ENCODE data around the gene SLC8A1. TPM values are rescaled to one million over a fixed set of nuclear protein-coding genes. Genes with fewer than 3 reads are reported as not detected.
A peak's percentile ranks its signal among the peaks of the same experiment; 100 is the strongest.

SLC8A1 gene
- total RNA-seq, 1 donor from 2014 or later, result 958 TPM

DNA sequence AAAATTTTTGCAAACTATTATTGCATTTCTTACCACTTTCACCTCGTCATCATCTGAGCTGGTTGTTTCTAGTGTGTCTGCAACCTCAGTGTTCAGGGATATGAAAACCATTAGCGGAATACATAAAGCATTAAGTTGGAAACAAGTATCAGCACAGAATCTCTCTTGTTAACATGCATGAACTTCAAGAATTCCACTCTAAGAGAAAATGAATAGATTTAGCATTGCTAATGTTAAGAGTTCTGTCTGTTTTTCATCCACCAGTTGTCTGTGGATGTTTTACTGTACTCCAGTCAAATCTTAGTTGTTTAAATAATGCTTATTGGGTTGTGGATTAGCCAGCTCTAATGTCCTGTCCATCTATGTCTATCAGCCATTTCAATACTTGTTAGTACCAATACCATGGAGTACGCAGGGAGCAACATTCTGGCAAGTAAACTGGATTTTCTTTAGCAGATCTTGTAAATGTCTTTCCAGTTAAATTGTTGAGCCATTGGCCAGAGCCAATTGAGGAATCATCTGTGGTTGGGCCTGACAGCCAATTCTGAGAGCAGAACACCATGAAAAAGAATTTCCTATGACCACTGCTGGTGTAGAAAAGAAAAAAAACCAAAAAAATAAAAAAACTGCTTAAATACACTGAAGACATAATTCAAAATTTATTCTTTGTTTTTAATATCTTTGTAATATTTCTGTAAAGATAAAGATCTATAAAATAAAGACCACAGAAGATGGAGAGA, 82.5 kb downstream of the SLC8A1 start:
- intact Hi-C loops (cut with DNase I), result loop anchor here (10.0 kb wide), 1 partner anchor 85 kb away; no protein-coding TSS in a partner anchor
- ATAC-seq (ENCODE audit: poor library complexity) (no peak), DNase-seq (no peak)

DNA sequence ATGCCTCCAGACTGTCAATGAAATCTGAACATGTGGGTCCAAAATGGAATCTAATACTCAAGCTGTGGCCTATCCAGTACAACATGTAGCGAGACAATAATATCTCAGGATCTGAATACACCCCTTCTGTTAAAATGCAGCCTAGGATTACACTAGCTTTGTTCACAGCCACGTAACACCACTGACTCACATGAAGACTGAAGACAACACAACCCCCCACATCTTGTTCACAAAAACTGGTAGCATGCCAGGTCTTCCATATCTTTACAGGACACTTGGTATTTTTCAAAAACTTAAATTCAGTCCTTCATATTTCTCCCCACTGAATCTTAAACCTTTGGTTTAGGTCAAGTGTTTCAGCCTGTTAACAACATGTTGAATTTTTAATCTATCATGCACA, 84.2 kb downstream of the SLC8A1 start:
- intact Hi-C loops (cut with DNase I), result loop anchor here (10.0 kb wide), 1 partner anchor 83 kb away; no protein-coding TSS in a partner anchor
- DNase-seq (no peak), ATAC-seq (ENCODE audit: poor library complexity) (no peak)

DNA sequence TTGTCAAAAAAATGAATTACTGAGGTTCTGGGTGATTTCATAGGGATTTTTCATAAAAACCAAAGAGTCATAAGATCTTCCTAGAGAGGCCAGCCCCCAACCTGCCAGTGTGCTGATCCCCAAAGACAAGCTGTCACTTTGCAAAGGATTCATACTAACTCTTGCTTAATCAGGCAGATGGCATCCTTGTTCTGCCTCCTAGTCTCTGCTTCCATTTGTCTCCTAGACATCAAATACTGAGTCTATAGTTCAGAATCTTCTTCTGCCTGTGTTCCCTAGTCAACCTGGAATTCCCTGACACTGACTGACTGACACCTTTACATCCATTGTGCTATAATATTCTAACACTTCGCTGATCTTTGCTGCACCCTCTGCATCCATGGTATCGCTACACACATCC, 84.9 kb downstream of the SLC8A1 start:
- intact Hi-C loops (cut with DNase I), result loop anchor here (10.0 kb wide), 1 partner anchor 82 kb away; no protein-coding TSS in a partner anchor
- DNase-seq, result no peak
- ATAC-seq (ENCODE audit: poor library complexity), result no peak

DNA sequence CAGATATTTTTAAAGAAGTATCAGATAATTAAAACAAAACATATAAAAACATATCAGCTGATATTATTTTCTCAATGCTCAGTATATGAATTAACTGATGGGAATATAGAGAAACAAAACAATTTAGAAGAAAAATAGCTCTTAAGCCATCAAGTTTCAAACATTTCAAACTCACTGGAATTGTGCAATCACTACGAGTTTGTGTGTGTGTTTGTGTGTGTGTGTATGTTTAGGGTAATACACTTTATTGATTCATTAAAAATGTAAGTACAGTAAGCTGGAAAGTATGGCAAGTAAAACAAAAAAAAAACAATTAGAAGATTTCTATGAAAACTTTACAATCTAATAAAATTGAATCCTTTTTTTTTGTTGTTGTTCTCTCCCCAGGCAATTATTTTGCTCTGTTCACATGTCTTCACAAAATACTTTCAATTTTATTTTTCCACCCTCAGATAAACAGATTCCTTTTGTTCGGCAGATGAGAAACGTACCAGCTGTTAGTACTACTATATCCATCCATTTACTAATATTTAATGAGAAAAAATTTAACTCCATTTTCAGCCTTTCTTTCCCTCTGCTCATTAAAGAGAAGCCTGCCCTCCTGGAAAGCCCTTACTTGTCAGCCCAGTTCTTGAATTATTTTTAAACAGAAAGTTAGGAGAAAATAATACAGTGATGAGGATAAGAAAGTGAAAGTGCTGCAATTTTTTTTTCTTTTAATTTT, 87.6 kb downstream of the SLC8A1 start:
- ATAC-seq (ENCODE audit: poor library complexity) (no peak), DNase-seq (no peak)
- intact Hi-C loops (cut with DNase I), result loop anchor here (10.0 kb wide), 1 partner anchor 80 kb away; no protein-coding TSS in a partner anchor

DNA sequence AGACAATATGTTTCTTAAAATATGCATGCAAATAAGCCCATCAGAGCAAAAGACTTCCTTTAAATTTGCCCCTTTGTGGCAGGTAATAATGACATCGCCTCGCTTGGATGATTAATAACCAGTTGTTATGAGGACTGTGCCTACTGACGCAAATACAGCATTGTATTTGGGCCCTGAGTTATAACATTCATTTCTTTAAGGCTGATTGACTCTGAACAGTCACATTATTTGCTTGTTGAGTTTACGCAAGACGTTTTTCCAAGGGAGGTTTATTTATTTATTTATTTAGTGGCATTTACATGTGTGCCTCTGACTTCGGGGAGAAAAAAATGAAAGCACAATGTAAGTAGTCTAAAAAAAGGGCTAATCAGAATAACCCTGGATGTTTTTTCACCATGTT, 88.3 kb downstream of the SLC8A1 start:
- intact Hi-C loops (cut with DNase I), result loop anchor here (10.0 kb wide), 1 partner anchor 79 kb away; no protein-coding TSS in a partner anchor
- DNase-seq (no peak), ATAC-seq (ENCODE audit: poor library complexity) (peak; percentile 16)

DNA sequence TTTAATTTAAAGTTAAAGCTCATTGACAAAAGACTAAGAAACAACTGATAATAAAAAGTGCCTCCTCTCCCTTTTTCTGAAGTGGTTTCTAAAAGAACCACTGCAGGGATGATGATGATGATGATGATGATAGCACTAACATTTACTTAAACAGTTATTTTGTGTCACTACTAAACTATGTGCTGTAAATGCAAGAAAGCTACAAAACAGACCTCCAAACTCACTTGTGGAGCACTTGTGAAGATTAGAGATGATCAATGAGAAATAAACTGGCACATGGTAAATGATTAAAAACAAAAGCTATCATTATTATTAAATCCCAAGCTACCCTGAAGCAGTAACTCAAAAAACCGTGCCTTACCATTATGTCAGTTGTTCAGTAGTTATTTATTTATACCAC, 88.7 kb downstream of the SLC8A1 start:
- intact Hi-C loops (cut with DNase I), result loop anchor here (10.0 kb wide), 1 partner anchor 78 kb away; no protein-coding TSS in a partner anchor
- no peak for DNase-seq
- no peak for ATAC-seq (ENCODE audit: poor library complexity)

DNA sequence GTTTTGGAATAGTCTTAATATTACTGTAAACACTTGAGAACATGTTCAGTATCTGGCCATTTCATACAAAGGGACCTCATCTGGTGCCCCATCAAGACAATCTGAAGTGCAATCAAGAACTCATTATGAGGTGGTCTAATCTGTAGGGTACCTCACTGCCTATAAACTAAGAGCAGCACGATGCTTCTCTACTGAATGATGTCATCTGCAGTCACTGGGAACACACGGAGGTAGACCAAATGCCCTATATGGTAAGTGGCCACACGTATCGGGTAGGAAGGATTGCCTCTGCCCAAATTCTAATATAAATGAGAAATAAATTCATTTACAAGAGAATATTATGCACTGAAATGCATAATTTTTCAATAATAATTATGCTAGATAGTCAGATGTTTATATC, 90.4 kb downstream of the SLC8A1 start:
- ATAC-seq (ENCODE audit: poor library complexity) (no peak), DNase-seq (no peak)
- intact Hi-C loops (cut with DNase I), result loop anchor here (10.0 kb wide), 1 partner anchor 77 kb away; no protein-coding TSS in a partner anchor

DNA sequence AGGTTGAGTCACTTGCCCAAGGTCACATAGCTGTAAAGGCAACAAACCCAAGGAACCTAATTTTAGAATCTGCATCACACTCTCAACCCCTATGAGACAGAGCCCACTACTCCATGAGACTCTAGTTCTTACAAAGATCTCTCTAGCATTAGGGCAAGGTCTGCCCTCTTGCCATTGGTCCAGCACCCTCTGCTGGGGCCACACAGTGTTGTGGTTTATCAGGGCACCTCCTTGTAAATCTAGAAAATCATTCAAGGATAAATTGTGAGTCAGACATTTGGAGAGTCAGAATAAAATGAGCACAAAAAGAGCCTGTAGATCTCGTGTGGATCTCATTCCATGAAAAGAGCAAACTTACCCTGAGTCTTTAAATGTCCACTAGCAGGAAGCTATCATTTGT, 91.2 kb downstream of the SLC8A1 start:
- peak; percentile 18 for ATAC-seq (ENCODE audit: poor library complexity)
- intact Hi-C loops (cut with DNase I), result loop anchor here (10.0 kb wide), 1 partner anchor 76 kb away; no protein-coding TSS in a partner anchor

DNA sequence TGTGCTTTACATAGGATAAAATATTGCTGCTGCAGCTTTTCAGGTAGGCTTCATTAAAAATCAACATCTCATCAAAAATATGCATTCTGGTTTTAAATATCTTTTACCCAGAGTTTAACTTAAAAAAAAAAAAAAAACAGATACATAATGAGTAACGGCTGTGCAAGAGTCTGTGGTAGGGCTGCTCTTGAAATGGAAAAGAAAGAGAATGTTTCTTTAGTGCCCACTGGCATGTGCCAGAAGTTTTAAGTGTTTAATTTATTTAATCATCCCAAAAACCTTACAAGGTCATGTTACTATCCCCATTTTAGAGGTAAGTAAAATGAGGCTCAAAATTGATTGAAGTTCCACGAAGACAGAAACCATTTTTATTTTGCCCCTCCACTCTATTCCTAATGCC, 92.1 kb downstream of the SLC8A1 start:
- intact Hi-C loops (cut with DNase I), result loop anchor here (10.0 kb wide), 1 partner anchor 75 kb away; no protein-coding TSS in a partner anchor

More for the DNA sequence above, 91.2 kb downstream of the SLC8A1 start:
- no peak for DNase-seq

DNA sequence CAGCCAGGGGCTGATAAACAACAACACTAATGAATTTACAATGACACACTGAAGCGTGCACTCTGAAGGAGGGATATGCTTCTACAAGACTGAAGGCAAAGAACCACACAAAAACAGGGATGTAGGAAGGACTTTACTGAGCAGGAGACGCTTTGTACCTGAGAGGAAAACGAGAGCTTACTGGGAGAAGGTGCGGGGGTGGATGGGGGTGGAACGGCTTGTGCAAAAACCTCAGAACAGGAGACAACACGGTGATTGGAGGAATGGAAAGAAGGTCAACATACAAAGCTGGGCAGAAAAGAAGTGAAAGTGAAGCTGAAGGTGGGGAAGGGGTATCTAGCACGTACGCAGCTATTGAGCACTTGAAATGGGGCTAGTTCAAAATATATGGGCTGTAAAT, 93.1 kb downstream of the SLC8A1 start:
- intact Hi-C loops (cut with DNase I), result no loop called here
- DNase-seq (no peak), ATAC-seq (ENCODE audit: poor library complexity) (no peak)

More for the DNA sequence above, 92.1 kb downstream of the SLC8A1 start:
- ATAC-seq (ENCODE audit: poor library complexity) (no peak), DNase-seq (no peak)

DNA sequence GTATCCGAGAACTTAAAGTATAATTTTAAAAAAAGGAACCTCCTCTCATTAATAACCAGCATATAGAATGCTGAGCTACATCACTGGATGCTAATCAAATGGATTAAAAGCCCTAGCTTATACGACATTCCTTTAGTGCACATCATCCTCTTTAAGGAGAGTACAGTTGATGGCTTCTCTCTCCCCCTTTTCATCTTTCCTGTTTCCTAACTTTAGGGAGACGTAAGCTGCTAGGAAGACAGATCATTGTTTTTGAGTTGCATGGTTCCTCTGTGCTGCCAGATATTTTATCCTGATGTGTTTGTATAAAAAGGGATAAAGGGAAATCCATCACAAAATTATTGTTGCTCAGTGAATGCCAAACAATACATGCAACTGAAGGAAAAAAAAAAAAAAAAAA, 94.2 kb downstream of the SLC8A1 start:
- DNase-seq (no peak), ATAC-seq (ENCODE audit: poor library complexity) (no peak)
- intact Hi-C loops (cut with DNase I), result no loop called here

DNA sequence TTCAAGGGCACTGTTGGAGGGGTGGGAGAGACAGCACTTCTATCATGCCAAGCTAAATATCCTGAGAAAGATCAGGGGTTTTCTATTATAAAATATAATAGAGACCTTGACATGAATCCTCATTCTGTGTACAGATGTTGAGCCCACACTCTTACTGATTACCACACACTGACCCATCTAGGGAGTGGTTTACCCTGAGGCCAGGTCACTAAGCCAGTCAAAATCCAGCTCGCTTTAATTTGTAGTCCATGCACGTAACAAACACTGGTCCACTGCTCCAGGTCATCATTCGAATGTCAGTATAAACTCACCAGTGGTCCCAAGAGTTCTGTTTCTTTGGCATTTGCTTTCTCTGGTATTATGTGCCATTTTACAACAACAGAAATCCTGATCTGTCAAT, 96.4 kb downstream of the SLC8A1 start:
- intact Hi-C loops (cut with DNase I), result no loop called here
- DNase-seq, result no peak
- ATAC-seq (ENCODE audit: poor library complexity), result no peak

DNA sequence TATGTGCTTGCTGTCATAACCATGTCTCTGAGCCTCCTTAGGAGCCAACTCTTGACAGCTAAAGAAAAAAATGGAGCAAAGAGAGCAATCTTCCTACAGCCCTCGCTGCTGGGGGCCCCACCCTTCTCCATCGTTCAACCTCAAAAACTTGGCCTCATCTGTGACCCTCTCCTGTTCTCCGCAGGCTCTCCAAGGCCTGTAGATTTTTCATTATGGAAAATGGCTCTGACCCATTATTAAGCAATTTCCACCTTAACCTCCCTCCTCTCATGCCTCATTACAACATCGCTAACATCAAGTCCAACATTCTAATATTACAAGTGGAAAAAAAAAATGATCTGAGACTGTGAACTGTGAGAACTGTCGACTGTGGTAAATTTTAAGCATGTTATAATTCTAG, 98.7 kb downstream of the SLC8A1 start:
- peak; percentile 40 for DNase-seq
- intact Hi-C loops (cut with DNase I), result no loop called here
- peak; percentile 54 for ATAC-seq (ENCODE audit: poor library complexity)

DNA sequence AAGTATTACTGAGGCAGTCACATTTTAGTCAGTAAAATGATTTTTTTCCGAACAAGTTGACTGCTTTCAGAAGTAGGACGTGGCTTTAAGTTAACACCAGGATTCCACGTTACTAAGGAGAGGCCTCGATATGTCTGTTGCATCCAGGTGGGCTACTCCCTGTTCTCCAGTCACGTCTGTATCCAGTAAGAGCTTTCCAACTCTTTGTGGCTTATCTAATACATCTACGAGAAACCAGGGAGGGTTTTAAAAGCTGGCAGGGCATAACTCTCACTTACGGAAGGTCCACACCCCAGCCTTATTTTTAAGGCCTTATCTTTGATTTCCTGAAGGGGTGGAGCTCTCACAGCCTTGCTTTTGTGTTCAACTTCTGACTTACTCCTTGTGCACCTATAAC, 99.2 kb downstream of the SLC8A1 start:
- DNase-seq (no peak), ATAC-seq (ENCODE audit: poor library complexity) (peak; percentile 10)
- intact Hi-C loops (cut with DNase I), result no loop called here

DNA sequence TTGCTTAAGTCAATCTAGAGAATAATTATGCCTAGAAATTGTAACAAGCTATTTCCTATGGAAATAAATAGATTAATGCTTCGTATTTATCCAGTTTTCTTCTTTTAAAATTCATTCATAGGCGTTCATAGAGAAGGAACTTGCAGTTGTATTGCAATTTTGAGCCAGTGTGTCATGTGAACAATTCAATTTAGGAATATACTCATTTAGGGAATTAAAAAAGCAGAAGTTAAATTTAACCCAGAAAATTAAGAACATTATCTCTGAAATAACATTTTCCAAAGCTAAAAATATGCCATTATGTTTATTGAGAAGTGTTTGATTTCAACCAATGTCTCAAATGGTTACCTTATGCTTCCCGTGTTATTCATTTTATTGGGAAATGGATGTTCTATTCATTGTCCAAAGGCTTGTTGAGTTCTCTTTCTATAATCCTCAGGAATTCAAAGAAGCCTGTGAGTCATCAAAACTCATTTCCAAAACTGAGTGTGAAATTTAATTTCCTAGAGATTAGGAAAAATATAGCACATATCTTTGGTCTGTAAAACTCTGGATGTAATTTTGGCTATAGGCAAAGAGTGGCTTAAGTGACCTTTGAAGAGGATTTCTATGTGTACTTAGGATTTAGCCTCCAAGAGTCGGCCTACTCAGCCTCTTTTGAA, 99.7 kb downstream of the SLC8A1 start:
- ATAC-seq (ENCODE audit: poor library complexity) (no peak), DNase-seq (no peak)
- intact Hi-C loops (cut with DNase I), result no loop called here

DNA sequence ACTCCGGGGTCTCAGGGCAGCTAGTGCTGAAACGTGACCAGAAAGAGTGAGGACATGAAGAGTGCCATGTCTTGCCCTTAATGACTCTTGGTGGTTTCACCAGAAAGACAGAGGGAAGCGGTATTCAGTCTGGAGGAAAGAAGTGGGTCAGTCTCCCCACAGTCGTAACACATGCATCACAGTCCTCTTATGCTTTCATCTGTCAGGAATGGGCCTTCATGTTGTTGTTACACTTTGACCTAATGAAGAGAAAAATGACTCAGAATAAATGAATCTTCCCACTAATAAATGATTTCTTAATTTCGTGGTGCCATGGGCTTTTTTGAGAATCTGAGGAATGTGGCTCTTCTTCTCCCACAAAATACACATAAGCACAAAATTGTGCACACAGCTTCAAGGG, 103.2 kb downstream of the SLC8A1 start:
- ATAC-seq (ENCODE audit: poor library complexity) (no peak), DNase-seq (no peak)
- intact Hi-C loops (cut with DNase I), result no loop called here

DNA sequence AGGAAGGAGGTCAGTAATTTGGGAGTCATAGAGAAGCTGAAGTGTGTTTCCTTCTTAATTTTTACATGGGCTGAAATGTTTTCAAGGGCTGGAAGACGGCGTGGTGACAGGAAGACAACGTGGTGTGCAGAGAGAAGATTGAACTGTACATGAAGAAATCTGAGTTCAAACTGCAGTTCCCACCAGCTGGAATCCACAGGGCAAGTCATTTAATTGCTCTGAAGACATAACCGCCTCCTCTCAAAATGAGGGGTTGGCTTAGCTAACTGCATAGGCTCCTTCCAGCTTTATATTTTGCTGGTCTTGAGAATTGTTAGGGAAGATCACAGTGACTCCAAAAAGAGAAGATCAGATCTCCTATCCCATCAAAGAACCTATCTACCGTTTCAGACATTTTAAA, 103.9 kb downstream of the SLC8A1 start:
- ATAC-seq (ENCODE audit: poor library complexity), result no peak
- DNase-seq, result no peak
- intact Hi-C loops (cut with DNase I), result no loop called here

DNA sequence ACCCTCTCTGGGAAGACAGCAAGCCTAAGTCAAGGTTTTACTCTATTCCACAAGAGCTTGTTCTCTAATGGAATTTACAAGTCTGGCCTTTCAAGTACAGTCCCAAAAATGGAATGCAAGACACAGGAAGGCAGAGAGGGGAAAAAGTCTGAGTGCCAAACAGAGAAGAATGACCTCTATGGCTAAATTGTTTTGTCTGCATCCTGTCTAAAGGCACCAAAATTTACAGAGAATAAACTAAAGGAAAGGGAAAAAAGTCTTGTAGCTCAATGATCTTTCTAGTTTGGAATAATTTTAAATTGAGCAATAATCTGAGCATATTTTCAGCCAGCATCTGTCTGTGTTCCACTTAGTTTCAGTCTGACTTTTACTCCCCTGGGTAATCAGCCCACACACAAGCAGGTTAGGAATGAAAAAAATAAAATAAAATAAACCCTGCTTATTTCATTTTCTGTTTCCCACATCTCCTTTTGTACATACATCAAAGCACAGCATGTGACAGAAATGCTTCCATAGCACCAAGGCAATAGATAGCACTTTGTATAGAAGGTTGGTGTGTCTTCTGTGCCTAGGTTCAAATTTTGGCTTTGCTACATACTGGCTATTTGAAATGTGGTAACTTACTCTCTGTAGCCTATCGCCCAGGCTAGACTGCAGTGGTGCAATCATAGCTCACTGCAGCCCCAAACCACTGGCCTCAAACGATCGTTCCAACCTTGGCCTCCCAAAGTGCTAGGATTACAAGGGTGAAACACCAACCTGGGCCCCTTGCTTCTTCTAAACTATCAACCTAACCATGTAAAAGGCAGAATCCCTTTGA, 105.1 kb downstream of the SLC8A1 start:
- peak; percentile 52 for DNase-seq
- ATAC-seq (ENCODE audit: poor library complexity), result peak; percentile 71
- intact Hi-C loops (cut with DNase I), result no loop called here
